Measurements from ENCODE around the gene TOR3A.
A peak's percentile ranks its signal among the peaks of the same experiment; 100 is the strongest.

TOR3A gene

GRCh38 chr1:179087665-179088064 is 5.8 kb downstream of the TOR3A start:
- no peak overlapping the region for H3K4me3 ChIP-seq (ENCODE audit: low read depth, low read length)
- no peak for TF ChIP-seq CTCF (conservative IDR thresholded peaks at IDR 0.05; ENCODE audit: low read depth, low read length)
- DNase-seq (ENCODE audit: low read depth), result peak; percentile 55

GRCh38 chr1:179089827-179090482 is 8.1 kb downstream of the TOR3A start:
- no peak for TF ChIP-seq CTCF (conservative IDR thresholded peaks at IDR 0.05; ENCODE audit: low read depth, low read length)
- no peak overlapping the region for H3K4me3 ChIP-seq (ENCODE audit: low read depth, low read length)
- DNase-seq (ENCODE audit: low read depth), result no peak

GRCh38 chr1:179090522-179090921 is 8.7 kb downstream of the TOR3A start:
- DNase-seq (ENCODE audit: low read depth), result peak; percentile 23
- H3K4me3 ChIP-seq (ENCODE audit: low read depth, low read length), result no peak overlapping the region
- peak; percentile 41 for TF ChIP-seq CTCF (conservative IDR thresholded peaks at IDR 0.05; ENCODE audit: low read depth, low read length)

GRCh38 chr1:179090923-179091322 is 9.1 kb downstream of the TOR3A start:
- no peak overlapping the region for H3K4me3 ChIP-seq (ENCODE audit: low read depth, low read length)
- no peak for TF ChIP-seq CTCF (conservative IDR thresholded peaks at IDR 0.05; ENCODE audit: low read depth, low read length)
- no peak for DNase-seq (ENCODE audit: low read depth)

GRCh38 chr1:179091691-179092165 is 9.9 kb downstream of the TOR3A start:
- no peak overlapping the region for H3K4me3 ChIP-seq (ENCODE audit: low read depth, low read length)
- peak; percentile 81 for DNase-seq (ENCODE audit: low read depth)
- no peak for TF ChIP-seq CTCF (conservative IDR thresholded peaks at IDR 0.05; ENCODE audit: low read depth, low read length)

GRCh38 chr1:179092896-179093461 is 11.1 kb downstream of the TOR3A start:
- no peak for DNase-seq (ENCODE audit: low read depth)

More at GRCh38 chr1:179092896-179093461, 11.1 kb downstream of the TOR3A start:
- TF ChIP-seq CTCF (conservative IDR thresholded peaks at IDR 0.05; ENCODE audit: low read depth, low read length), result no peak
- no peak overlapping the region for H3K4me3 ChIP-seq (ENCODE audit: low read depth, low read length)
